Measurements from ENCODE around the gene PDCD1LG2. TPM values are rescaled to one million over a fixed set of nuclear protein-coding genes. Genes with fewer than 3 reads are reported as not detected.

PDCD1LG2 gene
- total RNA-seq, 1 donor from 2014 or later = 1.7 TPM

GRCh38 chr9:5592904-5593303 is 82.6 kb downstream of the PDCD1LG2 start:
- no peaks in the 10 kb centered on the region for H3K27me3 Mint-ChIP-seq (ENCODE audit: unreplicated experiment)
- H3K4me1 Mint-ChIP-seq (ENCODE audit: unreplicated experiment) = peaks cover 2% of the 10 kb centered on the region
- no peak for DNase-seq (ENCODE audit: extremely low spot score, unreplicated experiment)
- TF ChIP-seq, protein P1, sequence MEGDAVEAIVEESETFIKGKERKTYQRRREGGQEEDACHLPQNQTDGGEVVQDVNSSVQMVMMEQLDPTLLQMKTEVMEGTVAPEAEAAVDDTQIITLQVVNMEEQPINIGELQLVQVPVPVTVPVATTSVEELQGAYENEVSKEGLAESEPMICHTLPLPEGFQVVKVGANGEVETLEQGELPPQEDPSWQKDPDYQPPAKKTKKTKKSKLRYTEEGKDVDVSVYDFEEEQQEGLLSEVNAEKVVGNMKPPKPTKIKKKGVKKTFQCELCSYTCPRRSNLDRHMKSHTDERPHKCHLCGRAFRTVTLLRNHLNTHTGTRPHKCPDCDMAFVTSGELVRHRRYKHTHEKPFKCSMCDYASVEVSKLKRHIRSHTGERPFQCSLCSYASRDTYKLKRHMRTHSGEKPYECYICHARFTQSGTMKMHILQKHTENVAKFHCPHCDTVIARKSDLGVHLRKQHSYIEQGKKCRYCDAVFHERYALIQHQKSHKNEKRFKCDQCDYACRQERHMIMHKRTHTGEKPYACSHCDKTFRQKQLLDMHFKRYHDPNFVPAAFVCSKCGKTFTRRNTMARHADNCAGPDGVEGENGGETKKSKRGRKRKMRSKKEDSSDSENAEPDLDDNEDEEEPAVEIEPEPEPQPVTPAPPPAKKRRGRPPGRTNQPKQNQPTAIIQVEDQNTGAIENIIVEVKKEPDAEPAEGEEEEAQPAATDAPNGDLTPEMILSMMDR (IDR thresholded peaks at IDR 0.05) = no peak
- H3K4me3 Mint-ChIP-seq (ENCODE audit: unreplicated experiment) = no peak overlapping the region
- H3K9me3 Mint-ChIP-seq (ENCODE audit: unreplicated experiment) = no peaks in the 10 kb centered on the region
- no peak overlapping the region for H3K27ac Mint-ChIP-seq (ENCODE audit: unreplicated experiment)
- H3K36me3 Mint-ChIP-seq (ENCODE audit: unreplicated experiment) = no peaks in the 10 kb centered on the region

DNA sequence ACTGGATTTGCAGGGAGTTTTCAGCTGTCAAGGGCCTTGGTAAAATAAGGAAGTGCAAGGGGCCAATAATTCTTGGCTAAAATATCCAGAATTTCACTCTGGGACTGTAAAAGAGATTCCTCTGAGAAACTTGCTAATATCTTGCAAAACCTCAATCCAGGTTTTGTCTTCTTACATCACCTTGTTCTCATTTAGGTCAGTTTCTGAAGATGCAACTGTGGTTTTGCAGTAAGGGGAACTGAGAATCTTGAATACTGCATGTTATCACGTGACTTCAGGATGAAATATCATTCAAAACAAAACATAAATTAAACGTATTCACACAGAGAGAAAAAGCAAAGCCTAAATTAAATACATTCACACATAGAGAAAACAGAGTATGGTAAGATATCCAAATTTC is 83.6 kb downstream of the PDCD1LG2 start:
- Mint-ChIP-seq H3K27ac (ENCODE audit: unreplicated experiment) (no peak overlapping the region), H3K4me3 (ENCODE audit: unreplicated experiment) (no peak overlapping the region), H3K36me3 (ENCODE audit: unreplicated experiment) (no peaks in the 10 kb centered on the region), H3K9me3 (ENCODE audit: unreplicated experiment) (no peaks in the 10 kb centered on the region), H3K4me1 (ENCODE audit: unreplicated experiment) (peaks cover 2% of the 10 kb centered on the region), H3K27me3 (ENCODE audit: unreplicated experiment) (no peaks in the 10 kb centered on the region)
- TF ChIP-seq, protein P1 (IDR thresholded peaks at IDR 0.05) = no peak
- no peak for DNase-seq (ENCODE audit: extremely low spot score, unreplicated experiment)

- H3K4me1 Mint-ChIP-seq (ENCODE audit: unreplicated experiment) = peaks cover 5% of the 10 kb centered on the region
- TF ChIP-seq, protein P1 (IDR thresholded peaks at IDR 0.05) = no peak
- H3K36me3 Mint-ChIP-seq (ENCODE audit: unreplicated experiment) = no peaks in the 10 kb centered on the region
- no peaks in the 10 kb centered on the region for H3K9me3 Mint-ChIP-seq (ENCODE audit: unreplicated experiment)
- no peak for DNase-seq (ENCODE audit: extremely low spot score, unreplicated experiment)
- no peak overlapping the region for H3K4me3 Mint-ChIP-seq (ENCODE audit: unreplicated experiment)
- H3K27me3 Mint-ChIP-seq (ENCODE audit: unreplicated experiment) = no peaks in the 10 kb centered on the region
- H3K27ac Mint-ChIP-seq (ENCODE audit: unreplicated experiment) = no peak overlapping the region
These were observed 85.8 kb downstream of the PDCD1LG2 start for GRCh38 chr9:5596173-5596572.

DNA sequence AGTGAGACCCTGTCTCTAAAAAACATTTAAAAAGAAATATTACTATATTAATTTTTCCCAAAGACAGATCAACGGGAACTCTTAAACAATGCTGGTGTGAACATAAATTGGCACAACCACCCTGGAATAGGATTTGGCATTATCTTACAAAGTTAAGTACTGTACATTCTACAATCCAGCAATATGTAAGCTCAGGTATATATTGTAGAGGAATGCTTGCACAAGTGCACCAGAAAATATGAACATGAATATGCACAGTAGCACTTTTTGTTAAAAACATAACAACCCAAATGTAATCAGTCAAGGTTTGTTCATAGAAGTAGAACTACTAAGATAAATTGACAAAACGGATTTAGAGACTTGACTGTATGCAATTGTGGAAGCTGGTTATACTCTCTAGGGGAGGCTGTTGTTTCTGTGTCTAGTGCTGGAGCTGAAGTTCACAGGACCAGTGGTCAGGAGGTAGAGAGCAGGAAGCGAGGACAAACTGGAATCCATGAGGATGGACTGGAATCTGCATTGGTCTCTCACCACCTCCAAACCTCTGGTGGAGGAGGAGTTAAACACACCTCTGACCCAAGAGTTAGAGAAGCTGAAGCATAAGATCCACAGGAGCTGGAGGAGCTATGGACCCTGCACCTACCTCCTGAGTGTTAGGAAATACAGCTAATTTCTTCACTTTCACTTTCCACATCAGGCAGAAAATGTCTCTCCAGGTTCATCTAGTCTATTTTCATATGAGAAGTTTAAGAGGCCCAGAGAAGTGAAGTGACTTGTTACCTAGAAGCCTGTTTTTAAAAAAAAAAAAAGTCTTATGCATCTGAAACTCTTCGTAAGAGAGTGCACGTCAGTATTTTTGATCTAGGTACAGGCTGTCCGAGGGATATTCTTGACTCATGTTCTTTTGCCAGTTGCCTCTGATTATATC is 98.2 kb downstream of the PDCD1LG2 start:
- Mint-ChIP-seq H3K9me3 (ENCODE audit: unreplicated experiment) (no peaks in the 10 kb centered on the region), H3K27me3 (ENCODE audit: unreplicated experiment) (no peaks in the 10 kb centered on the region), H3K4me1 (ENCODE audit: unreplicated experiment) (peaks cover 33% of the 10 kb centered on the region), H3K27ac (ENCODE audit: unreplicated experiment) (no peak overlapping the region), H3K4me3 (ENCODE audit: unreplicated experiment) (peak overlapping the region; percentile 32), H3K36me3 (ENCODE audit: unreplicated experiment) (peaks cover 3% of the 10 kb centered on the region)
- TF ChIP-seq, protein P1 (IDR thresholded peaks at IDR 0.05) = no peak
- no peak for DNase-seq (ENCODE audit: extremely low spot score, unreplicated experiment)

- H3K36me3 Mint-ChIP-seq (ENCODE audit: unreplicated experiment) = peaks cover 3% of the 10 kb centered on the region
- TF ChIP-seq, protein P1 (IDR thresholded peaks at IDR 0.05) = no peak
- H3K27ac Mint-ChIP-seq (ENCODE audit: unreplicated experiment) = no peak overlapping the region
- DNase-seq (ENCODE audit: extremely low spot score, unreplicated experiment) = no peak
- peaks cover 33% of the 10 kb centered on the region for H3K4me1 Mint-ChIP-seq (ENCODE audit: unreplicated experiment)
- H3K9me3 Mint-ChIP-seq (ENCODE audit: unreplicated experiment) = no peaks in the 10 kb centered on the region
- no peak overlapping the region for H3K4me3 Mint-ChIP-seq (ENCODE audit: unreplicated experiment)
- H3K27me3 Mint-ChIP-seq (ENCODE audit: unreplicated experiment) = no peaks in the 10 kb centered on the region
These were observed 98.9 kb downstream of the PDCD1LG2 start for GRCh38 chr9:5609226-5609596.
